SU-DHL-6 (cell line): ENCODE measurements around the gene NACC1.

Source experiments
- CTCF ChIP-seq: fragments of 200-600 bp; sonication (generic); IDR thresholded peaks from one replicate; pipeline ENCODE4 v1.5.1; 2017; ENCODE audit warnings: antibody characterized with exemption, mild to moderate bottlenecking, low read length, moderate library complexity; ENCODE audit not compliant: insufficient read depth, poor library complexity, severe bottlenecking
- EZH2phosphoT487 ChIP-seq: fragments of 200-600 bp; sonication (generic), shearing (Covaris generic); conservative IDR thresholded peaks from 2 replicates; pipeline ENCODE4 v1.6.1; 2018; ENCODE audit warnings: mild to moderate bottlenecking, antibody characterized with exemption, low read length, moderate library complexity, mixed read lengths

DNA sequence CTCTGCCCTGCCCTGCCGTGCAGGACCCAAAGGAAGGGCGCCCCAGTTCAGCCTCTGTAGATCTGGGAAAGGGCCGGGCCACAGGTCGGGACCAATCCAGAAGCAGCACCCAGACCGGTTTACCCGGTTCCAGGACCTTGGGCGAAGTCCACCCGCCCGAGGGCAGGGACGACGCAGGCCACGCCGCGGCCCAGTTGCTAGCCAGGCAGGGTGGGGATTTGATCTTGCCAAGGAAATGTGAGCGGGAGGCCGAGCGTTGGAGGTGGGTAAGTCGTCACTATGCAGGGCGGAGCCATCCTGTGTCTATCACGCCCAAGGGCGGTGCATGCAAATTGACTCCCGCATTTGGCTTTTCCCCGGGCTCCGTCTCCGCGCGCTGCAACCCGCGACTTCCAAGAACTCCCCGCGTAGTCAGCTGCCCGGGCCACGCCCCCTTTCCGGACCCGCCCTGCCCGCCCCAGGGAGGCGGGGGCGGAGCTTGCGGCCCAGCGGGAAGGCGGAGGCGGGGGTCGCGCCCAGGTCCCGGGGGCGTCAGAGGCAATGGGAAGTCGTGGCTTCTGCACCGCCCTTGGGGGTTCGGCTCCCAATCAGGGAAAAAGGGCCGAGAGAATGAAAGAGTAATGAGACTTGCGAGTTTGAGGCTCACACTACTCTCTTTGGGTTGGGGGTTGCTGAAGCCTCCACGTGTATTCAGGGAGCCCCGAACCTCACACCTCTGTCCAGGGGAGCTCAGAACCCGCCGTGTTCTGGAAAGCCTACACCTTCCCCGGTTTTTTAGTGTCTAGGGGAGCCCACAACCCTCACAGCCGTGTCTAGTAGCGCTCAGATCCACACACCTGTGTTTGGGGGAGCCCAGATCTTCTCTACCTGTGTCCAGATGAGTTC lies 44.9 kb downstream of the NACC1 start:
- TF ChIP-seq CTCF (no peak), EZH2phosphoT487 (no peak)
